Thyroid gland (tissue), 4 donors: ENCODE data around the gene GRIA1.

Experiments
- POLR2A ChIP-seq, 2 donors: fragments of 450-650 bp; IDR thresholded peaks; one replicate each; pipeline ENCODE4 v1.6.1; 2017; ENCODE audit warnings: antibody characterized with exemption in 2 of 2, mild to moderate bottlenecking in 2 of 2, moderate library complexity in 1 of 2
- TF ChIP-seq, protein P1 (sequence below), 6 experiments: fragments of 200-600 bp in 3 of 6; fragments of 450-650 bp in 3 of 6; sonication (generic) in 3 of 6; IDR thresholded peaks; one replicate each; pipeline ENCODE4 v1.5.1; 2016 to 2019; ENCODE audit warnings: antibody characterized with exemption in 6 of 6, mild to moderate bottlenecking in 2 of 6, inconsistent platforms in 1 of 6, moderate library complexity in 1 of 6

DNA sequence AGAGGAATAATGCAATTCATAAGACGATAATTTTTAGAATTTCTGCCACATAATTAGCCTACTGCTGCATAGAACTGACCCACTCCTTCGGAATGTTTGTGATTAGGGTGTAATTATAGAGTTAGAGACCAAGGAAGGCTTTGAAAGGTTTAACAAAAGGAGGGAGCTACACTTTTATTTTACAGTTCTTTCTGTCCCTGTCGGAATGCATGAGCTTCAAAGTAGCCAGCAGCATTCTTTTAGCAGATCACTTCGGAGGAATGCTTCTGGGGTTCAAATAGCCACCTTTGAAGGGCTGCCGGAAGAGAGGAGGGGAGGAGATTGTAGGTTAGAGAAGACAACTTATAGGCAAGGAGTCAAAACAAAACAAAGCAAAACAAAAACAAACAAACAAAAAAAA is 168.1 kb downstream of the GRIA1 start:
- no peak for TF ChIP-seq POLR2A (IDR thresholded peaks at IDR 0.05)
- TF ChIP-seq, protein P1, sequence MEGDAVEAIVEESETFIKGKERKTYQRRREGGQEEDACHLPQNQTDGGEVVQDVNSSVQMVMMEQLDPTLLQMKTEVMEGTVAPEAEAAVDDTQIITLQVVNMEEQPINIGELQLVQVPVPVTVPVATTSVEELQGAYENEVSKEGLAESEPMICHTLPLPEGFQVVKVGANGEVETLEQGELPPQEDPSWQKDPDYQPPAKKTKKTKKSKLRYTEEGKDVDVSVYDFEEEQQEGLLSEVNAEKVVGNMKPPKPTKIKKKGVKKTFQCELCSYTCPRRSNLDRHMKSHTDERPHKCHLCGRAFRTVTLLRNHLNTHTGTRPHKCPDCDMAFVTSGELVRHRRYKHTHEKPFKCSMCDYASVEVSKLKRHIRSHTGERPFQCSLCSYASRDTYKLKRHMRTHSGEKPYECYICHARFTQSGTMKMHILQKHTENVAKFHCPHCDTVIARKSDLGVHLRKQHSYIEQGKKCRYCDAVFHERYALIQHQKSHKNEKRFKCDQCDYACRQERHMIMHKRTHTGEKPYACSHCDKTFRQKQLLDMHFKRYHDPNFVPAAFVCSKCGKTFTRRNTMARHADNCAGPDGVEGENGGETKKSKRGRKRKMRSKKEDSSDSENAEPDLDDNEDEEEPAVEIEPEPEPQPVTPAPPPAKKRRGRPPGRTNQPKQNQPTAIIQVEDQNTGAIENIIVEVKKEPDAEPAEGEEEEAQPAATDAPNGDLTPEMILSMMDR (IDR thresholded peaks at IDR 0.05) = no peak
